Activated naive CD8-positive, alpha-beta T cell treated with anti-CD3 and anti-CD28 coated beads for 36 hours (primary cell): ENCODE data around the gene MAST4. TPM values are rescaled to one million over a fixed set of nuclear protein-coding genes. Genes with fewer than 3 reads are reported as not detected.

Experiments
- DNase-seq: peaks from one replicate; pipeline ENCODE4 v3.0.0; 2021
- H3K27ac Mint-ChIP-seq: one replicate; pipeline ENCODE4 v1.8.0; 2022; ENCODE audit warnings: mild to moderate bottlenecking, moderate library complexity, mixed read lengths
- H3K27me3 Mint-ChIP-seq: one replicate; pipeline ENCODE4 v1.8.0; 2022; ENCODE audit warnings: mild to moderate bottlenecking, mixed read lengths
- H3K36me3 Mint-ChIP-seq: one replicate; pipeline ENCODE4 v1.8.0; 2021; ENCODE audit warnings: mild to moderate bottlenecking, mixed read lengths
- H3K4me1 Mint-ChIP-seq: one replicate; pipeline ENCODE4 v1.8.0; 2021; ENCODE audit warnings: mixed read lengths
- H3K4me3 Mint-ChIP-seq: one replicate; pipeline ENCODE4 v1.8.0; 2022; ENCODE audit warnings: mild to moderate bottlenecking, moderate library complexity, mixed read lengths
- H3K9me3 Mint-ChIP-seq: one replicate; pipeline ENCODE4 v1.8.0; 2022; ENCODE audit warnings: mixed read lengths
- total RNA-seq, 2 experiments: library from RNA; stranded (reverse); gene quantifications; one replicate each; pipeline ENCODE4 v1.2.3, GENCODE V29; 2021

Gene MAST4
- total RNA-seq, 2 experiments from 2014 or later, result 8.9 to 9.8 TPM

DNA sequence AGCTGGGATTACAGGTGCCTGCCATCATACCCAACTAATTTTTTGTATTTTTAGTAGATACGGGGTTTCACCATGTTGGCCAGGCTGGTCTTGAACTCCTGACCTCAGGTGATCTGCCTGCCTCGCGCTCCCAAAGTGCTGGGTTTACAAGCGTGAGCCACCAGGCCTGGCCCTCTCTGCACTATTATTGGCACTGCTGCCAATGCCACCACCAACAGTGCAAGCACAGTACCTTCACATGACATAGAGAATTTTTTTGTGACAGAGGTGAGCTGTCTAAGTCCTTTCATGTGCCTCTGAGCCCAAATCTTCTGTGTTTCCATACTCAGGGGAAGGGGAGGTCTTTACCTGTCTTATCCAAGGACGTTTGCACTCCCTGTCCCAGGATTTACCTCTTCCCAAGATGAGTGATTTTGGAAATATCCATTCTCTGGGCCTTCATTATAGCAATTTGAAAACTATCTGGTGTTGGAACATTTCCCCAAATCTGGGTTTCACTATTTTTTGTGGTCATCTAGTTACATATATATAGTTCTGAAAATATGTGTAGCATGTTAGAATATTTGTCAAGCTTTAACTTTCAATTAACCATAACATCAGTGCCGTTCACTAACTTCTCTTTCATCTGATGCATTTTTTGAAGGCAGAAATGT is 605.8 kb downstream of the MAST4 start:
- H3K4me3 Mint-ChIP-seq, result no peak overlapping the region
- peaks cover 7% of the 10 kb centered on the region for H3K36me3 Mint-ChIP-seq
- H3K27ac Mint-ChIP-seq, result peak overlapping the region; percentile 12
- H3K27me3 Mint-ChIP-seq, result no peaks in the 10 kb centered on the region
- peaks cover 12% of the 10 kb centered on the region for H3K9me3 Mint-ChIP-seq
- peaks cover 67% of the 10 kb centered on the region for H3K4me1 Mint-ChIP-seq
- no peak for DNase-seq

GRCh38 chr5:67202828-67203227 is 606.6 kb downstream of the MAST4 start:
- H3K27me3 Mint-ChIP-seq, result no peaks in the 10 kb centered on the region
- H3K36me3 Mint-ChIP-seq, result peaks cover 7% of the 10 kb centered on the region
- DNase-seq, result no peak
- H3K27ac Mint-ChIP-seq, result peak overlapping the region; percentile 81
- H3K4me1 Mint-ChIP-seq, result peaks cover 69% of the 10 kb centered on the region
- no peak overlapping the region for H3K4me3 Mint-ChIP-seq
- H3K9me3 Mint-ChIP-seq, result peaks cover 12% of the 10 kb centered on the region

- Mint-ChIP-seq H3K4me3 (no peak overlapping the region), H3K27ac (peak overlapping the region; percentile 84)
Observed at GRCh38 chr5:67203701-67204074, 607.5 kb downstream of the MAST4 start.

GRCh38 chr5:67204821-67205220 is 608.6 kb downstream of the MAST4 start:
- Mint-ChIP-seq H3K4me3 (no peak overlapping the region), H3K9me3 (peaks cover 3% of the 10 kb centered on the region), H3K27me3 (no peaks in the 10 kb centered on the region), H3K36me3 (peaks cover 7% of the 10 kb centered on the region), H3K4me1 (peaks cover 75% of the 10 kb centered on the region), H3K27ac (peak overlapping the region; percentile 12)
- no peak for DNase-seq

More at GRCh38 chr5:67203701-67204074, 607.5 kb downstream of the MAST4 start:
- Mint-ChIP-seq H3K9me3 (peaks cover 10% of the 10 kb centered on the region), H3K4me1 (peaks cover 75% of the 10 kb centered on the region), H3K36me3 (peaks cover 7% of the 10 kb centered on the region), H3K27me3 (no peaks in the 10 kb centered on the region)
- DNase-seq, result no peak

DNA sequence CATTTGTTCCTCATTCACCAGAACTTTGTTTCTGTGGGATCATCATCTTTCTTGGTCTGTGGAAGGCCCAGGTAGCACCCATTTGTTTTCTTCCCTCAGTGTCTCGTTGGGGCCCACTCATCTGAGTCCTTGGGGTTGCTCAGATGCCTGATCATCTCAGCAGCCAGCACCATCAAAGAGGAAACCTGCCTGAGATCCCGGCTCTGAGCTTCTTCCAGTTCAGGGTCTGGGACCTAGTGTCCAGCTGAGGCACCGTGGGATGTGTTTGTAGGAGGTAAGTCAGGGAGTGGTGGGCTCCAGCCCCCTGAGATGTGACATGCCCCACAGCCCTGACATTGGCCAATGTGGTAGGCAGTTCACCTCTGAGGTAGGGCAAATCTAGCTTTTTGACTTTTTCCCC is 609.8 kb downstream of the MAST4 start:
- H3K9me3 Mint-ChIP-seq, result peaks cover 3% of the 10 kb centered on the region
- H3K4me1 Mint-ChIP-seq, result peaks cover 71% of the 10 kb centered on the region
- no peak overlapping the region for H3K4me3 Mint-ChIP-seq
- no peak for DNase-seq
- H3K36me3 Mint-ChIP-seq, result peaks cover 7% of the 10 kb centered on the region
- H3K27me3 Mint-ChIP-seq, result no peaks in the 10 kb centered on the region
- H3K27ac Mint-ChIP-seq, result peak overlapping the region; percentile 74

GRCh38 chr5:67206461-67206860 is 610.3 kb downstream of the MAST4 start:
- Mint-ChIP-seq H3K27me3 (no peaks in the 10 kb centered on the region), H3K4me1 (peaks cover 67% of the 10 kb centered on the region), H3K27ac (peak overlapping the region; percentile 74), H3K9me3 (no peaks in the 10 kb centered on the region), H3K36me3 (peaks cover 5% of the 10 kb centered on the region), H3K4me3 (peak overlapping the region; percentile 47)
- no peak for DNase-seq

GRCh38 chr5:67206929-67207328 is 610.7 kb downstream of the MAST4 start:
- Mint-ChIP-seq H3K4me1 (peaks cover 66% of the 10 kb centered on the region), H3K4me3 (peak overlapping the region; percentile 47), H3K9me3 (no peaks in the 10 kb centered on the region), H3K36me3 (peaks cover 5% of the 10 kb centered on the region), H3K27ac (peak overlapping the region; percentile 74), H3K27me3 (no peaks in the 10 kb centered on the region)
- DNase-seq, result peak; percentile 85

DNA sequence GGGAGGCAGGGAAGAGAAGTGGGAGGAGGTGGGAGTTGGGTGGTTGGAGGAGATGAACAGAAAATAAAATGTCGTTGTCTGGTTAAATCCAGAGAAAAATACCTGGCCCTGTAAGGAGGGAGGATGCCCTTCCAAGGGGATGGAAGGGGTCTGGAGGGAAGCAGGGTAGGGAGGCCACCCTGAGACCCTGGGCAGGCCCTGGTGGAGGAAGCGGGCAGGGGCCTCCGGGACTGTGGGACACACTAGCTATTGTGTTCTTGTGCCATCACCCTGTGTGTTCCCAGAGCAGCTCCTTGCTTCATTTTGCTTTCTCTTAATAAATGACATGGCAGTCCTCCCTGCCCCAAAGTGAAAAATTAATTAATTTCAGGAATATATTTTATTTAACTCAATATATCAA is 612.2 kb downstream of the MAST4 start:
- no peak for DNase-seq
- H3K4me3 Mint-ChIP-seq, result no peak overlapping the region
- no peaks in the 10 kb centered on the region for H3K9me3 Mint-ChIP-seq

DNA sequence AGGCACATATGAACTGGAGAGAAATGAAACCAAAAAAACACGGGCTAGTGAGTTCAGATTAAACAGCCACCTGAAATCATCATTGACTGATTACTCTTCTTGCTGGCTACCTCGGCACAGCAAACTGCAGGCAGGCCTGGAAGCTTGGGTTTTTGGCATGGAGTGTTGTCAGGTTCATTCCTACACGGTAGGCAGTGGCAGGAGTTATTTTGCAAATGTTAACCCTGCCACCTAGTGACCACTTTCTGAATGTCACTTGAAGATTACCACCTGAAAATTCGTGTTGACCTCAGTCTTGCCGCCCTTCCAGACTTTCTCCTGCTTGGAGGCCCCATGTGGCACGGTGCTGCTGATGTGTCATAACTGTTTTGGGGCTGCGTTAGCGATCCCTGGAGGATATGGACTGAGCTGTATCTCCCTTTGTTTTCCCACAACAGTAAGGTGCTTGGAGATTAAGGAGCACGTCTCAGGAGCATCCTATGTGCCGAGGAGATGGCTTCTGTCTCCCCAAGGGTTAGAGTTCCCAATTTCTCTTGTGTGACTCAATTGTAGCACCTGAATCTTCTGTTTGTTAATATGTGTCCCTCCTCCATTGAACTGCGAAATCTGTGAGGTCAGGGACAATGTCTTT is 613.1 kb downstream of the MAST4 start:
- H3K36me3 Mint-ChIP-seq, result peaks cover 2% of the 10 kb centered on the region
- peak; percentile 48 for DNase-seq
- H3K9me3 Mint-ChIP-seq, result no peaks in the 10 kb centered on the region
- H3K27ac Mint-ChIP-seq, result peak overlapping the region; percentile 75
- H3K4me1 Mint-ChIP-seq, result peaks cover 51% of the 10 kb centered on the region
- no peak overlapping the region for H3K4me3 Mint-ChIP-seq
- no peaks in the 10 kb centered on the region for H3K27me3 Mint-ChIP-seq

More for the DNA sequence above, 612.2 kb downstream of the MAST4 start:
- peaks cover 55% of the 10 kb centered on the region for H3K4me1 Mint-ChIP-seq
- H3K27me3 Mint-ChIP-seq, result no peaks in the 10 kb centered on the region
- H3K36me3 Mint-ChIP-seq, result peaks cover 5% of the 10 kb centered on the region
- H3K27ac Mint-ChIP-seq, result peak overlapping the region; percentile 81

GRCh38 chr5:67211926-67212325 is 615.7 kb downstream of the MAST4 start:
- Mint-ChIP-seq H3K27ac (no peak overlapping the region), H3K4me1 (peaks cover 48% of the 10 kb centered on the region), H3K9me3 (no peaks in the 10 kb centered on the region), H3K27me3 (no peaks in the 10 kb centered on the region), H3K4me3 (no peak overlapping the region), H3K36me3 (peaks cover under 1% of the 10 kb centered on the region)
- DNase-seq, result no peak

GRCh38 chr5:67214036-67214435 is 617.8 kb downstream of the MAST4 start:
- H3K9me3 Mint-ChIP-seq, result no peaks in the 10 kb centered on the region
- no peak for DNase-seq
- H3K27ac Mint-ChIP-seq, result peak overlapping the region; percentile 4
- peaks cover 45% of the 10 kb centered on the region for H3K4me1 Mint-ChIP-seq
- H3K4me3 Mint-ChIP-seq, result no peak overlapping the region
- H3K36me3 Mint-ChIP-seq, result no peaks in the 10 kb centered on the region
- H3K27me3 Mint-ChIP-seq, result no peaks in the 10 kb centered on the region

DNA sequence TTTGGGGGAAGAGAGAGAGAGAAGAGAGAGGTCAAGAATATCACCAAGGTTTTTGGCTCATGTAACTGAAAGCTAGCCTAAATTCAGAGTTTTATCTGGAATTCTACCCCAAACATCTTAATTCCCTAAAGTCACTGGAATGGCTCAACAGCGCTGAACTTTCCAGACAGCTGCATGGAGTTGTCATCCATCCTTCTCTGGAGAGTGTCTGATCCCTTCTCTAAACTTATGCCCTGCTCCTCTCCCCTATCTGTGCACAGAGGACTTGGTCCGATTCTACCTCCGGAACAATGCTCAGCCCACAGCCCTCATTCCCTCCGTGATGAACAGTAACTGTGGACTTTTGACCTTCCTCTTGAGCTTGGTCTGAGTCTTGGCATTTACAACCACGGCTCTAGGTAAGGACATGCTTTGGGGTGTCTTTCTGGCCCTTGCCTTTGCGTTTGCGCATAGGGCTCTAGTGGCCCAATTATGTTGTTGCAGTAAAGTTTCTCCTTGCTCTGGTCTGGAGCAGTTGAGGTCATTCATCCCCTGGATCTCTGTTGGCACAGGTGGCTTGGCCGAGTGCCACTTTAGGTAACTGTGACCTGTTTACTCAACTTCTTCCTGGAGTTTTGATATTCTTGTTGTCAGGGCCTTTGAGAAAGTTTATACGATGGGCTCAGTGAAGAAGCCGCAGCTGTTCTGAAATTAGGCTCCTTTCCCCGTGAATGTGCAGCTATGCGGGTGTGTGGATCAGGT is 618.7 kb downstream of the MAST4 start:
- no peaks in the 10 kb centered on the region for H3K36me3 Mint-ChIP-seq
- DNase-seq, result no peak
- no peaks in the 10 kb centered on the region for H3K9me3 Mint-ChIP-seq
- H3K4me1 Mint-ChIP-seq, result peaks cover 43% of the 10 kb centered on the region
- peak overlapping the region; percentile 97 for H3K27ac Mint-ChIP-seq
- H3K27me3 Mint-ChIP-seq, result no peaks in the 10 kb centered on the region
- H3K4me3 Mint-ChIP-seq, result no peak overlapping the region

DNA sequence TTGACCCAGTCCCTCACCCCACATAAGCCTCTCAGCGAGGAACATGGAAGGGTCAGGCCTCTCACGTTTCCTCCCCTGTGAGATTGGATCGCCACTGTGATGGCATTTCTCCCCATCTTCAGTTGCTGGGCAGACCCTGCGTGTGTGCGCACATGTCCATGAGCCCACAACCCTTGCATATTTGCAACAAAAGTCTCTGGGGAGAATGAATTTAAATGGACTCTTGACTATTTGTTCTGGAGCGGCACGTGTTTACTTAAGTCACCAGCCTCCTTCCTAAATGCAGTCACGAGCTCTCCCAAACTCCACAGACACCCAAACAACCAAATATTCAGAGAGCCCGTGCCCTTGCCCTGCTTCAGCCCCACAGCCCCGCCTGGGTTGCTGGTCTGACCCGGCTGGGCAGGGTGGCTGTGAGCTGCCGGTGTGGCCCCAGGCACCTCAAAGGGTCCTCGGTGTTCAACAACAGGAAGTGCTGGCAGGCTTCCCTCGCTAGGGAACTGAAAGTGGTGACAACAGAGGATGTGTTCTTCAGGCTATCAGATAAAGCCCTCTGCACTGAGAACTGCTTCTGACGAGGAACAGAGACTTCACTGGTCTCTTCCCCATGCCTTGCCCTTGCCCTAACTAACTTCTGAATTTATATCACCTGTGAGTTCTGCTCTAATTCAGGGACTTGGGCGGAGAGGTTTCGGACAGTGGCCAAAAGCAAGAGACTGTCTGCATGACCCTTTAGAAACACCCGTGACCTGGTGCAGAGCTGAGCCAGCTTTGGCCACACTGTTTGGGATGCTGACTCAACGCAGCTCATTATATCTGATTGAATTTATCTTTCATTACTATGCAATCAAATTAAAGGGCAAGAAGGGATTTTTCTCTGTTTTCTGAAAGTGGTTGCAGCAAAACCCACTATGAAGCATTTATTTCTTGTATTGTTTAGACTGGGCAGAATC is 619.6 kb downstream of the MAST4 start:
- Mint-ChIP-seq H3K36me3 (no peaks in the 10 kb centered on the region), H3K4me3 (peak overlapping the region; percentile 58), H3K27me3 (no peaks in the 10 kb centered on the region), H3K9me3 (no peaks in the 10 kb centered on the region), H3K4me1 (peaks cover 47% of the 10 kb centered on the region), H3K27ac (peak overlapping the region; percentile 97)
- peak; percentile 67 for DNase-seq

DNA sequence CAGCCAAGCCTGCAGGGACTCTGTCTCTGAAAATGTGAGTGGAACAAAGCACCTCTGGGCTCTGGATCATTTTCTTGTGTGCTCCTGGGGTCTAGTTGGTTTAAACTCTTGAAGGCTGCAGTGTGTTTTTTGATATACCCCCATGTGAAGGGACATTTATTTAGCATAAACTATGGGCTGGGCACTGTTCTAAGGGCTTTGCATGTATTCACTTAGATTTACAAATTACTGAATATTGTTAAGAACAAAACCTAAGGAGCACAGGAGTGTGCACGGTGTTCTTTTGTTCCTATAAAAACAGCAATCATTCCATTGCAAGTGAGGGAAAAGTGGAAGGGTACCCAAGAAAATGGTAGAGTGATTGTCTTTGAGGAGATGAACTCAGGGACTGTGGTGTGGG is 620.4 kb downstream of the MAST4 start:
- no peaks in the 10 kb centered on the region for H3K36me3 Mint-ChIP-seq
- no peaks in the 10 kb centered on the region for H3K27me3 Mint-ChIP-seq
- H3K4me1 Mint-ChIP-seq, result peaks cover 51% of the 10 kb centered on the region
- no peak for DNase-seq
- H3K27ac Mint-ChIP-seq, result peak overlapping the region; percentile 97
- no peaks in the 10 kb centered on the region for H3K9me3 Mint-ChIP-seq
- peak overlapping the region; percentile 58 for H3K4me3 Mint-ChIP-seq
